ENCODE measurements around the gene NCAM1. TPM values are rescaled to one million over a fixed set of nuclear protein-coding genes. Genes with fewer than 3 reads are reported as not detected.
"Not testable (repeated sequence)": the region's sequence is repeated elsewhere in the genome, so short reads cannot be mapped to it uniquely, and the experiment has no call there.

The NCAM1 gene
- polyA plus RNA-seq, 1 donor (not counting 4 experiments of a cell fraction or from before 2014, with no cell fraction given), result 0.04 TPM

DNA sequence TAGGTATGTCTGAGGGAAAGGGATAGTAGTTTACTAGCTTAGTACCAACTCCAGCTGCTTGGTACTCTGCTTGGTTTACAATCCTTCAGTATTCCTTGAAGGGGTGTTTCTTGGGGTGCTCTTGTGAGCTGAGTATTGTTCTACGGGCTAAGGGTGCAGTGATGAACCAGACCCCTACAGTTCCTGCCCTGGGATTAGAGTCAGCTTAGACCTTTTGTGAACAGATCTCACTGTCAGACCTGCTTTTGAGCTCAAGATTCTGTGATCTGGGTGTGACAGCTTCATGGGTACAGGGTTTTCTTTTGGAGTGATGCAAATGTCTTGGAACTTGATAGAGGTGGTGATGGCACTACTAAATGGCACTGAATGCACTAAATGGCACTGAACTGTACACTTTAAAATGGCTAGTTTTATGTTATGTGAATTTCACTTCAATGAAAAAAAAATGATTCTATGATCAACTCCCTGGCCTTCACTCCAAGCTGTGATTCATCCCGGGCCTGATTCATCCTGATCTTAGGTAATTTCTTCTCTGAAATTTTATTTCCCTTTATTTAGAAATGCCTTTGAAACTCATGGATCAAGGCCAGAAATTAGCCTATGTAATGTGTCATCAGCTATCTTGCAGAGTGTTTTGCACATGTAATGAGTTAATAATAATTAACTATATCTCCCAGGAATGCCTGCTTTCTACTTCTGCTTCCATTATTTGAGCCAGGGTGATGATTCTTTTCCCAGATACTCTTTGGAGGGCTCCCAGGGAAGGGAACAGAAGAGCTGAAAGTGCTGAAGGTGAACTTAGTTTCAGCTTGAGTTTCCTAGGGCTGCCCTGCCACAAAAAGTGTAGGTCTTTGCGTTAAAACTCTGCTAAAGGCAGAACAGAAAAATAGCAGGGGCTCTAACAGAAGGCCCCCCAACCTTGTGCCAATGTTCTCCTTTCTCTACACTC is 87.9 kb downstream of the NCAM1 start:
- DNase-seq (ENCODE audit: low read depth, low spot score) (peak; percentile 9), FAIRE-seq (no peak)
- Histone ChIP-seq H3K4me3 (ENCODE audit: control insufficient read depth in 2 of 3, extremely low read depth in 1 of 3, insufficient read depth in 2 of 3, low read depth in 1 of 3, low read length in 3 of 3) (no peak overlapping the region), H3K9me3 (ENCODE audit: control insufficient read depth, low read depth, low read length) (no peaks in the 10 kb centered on the region), H3K4me2 (ENCODE audit: control insufficient read depth, extremely low read depth, insufficient read depth, low read depth, low read length) (no peak overlapping the region), H3K4me1 (ENCODE audit: control insufficient read depth, extremely low read depth, insufficient read depth, low read length) (peaks cover 10% of the 10 kb centered on the region), H3K9me1 (ENCODE audit: control insufficient read depth, extremely low read depth, insufficient read depth, low read length) (no peaks in the 10 kb centered on the region), H3K27me3 (ENCODE audit: control insufficient read depth, extremely low read depth, insufficient read depth, low read length) (no peaks in the 10 kb centered on the region), H3K36me3 (ENCODE audit: control insufficient read depth in 2 of 2, extremely low read depth in 1 of 2, insufficient read depth in 2 of 2, low read length in 2 of 2) (no peaks in the 10 kb centered on the region), H4K20me1 (ENCODE audit: control insufficient read depth, extremely low read depth, insufficient read depth, low read length) (no peaks in the 10 kb centered on the region), H3K9ac (ENCODE audit: control insufficient read depth, extremely low read depth, insufficient read depth, low read length) (no peak overlapping the region), H3K79me2 (ENCODE audit: control insufficient read depth, insufficient read depth, low read length) (no peaks in the 10 kb centered on the region), H3K27ac (ENCODE audit: control insufficient read depth, insufficient read depth, low read length) (no peak overlapping the region), H2AFZ (ENCODE audit: control insufficient read depth, low read length) (no peak overlapping the region)
- dilution Hi-C loops (cut with MboI; ENCODE audit: extremely low pct_ligation_motif_present, low sequenced_read_pairs), result no loop called here
- TF ChIP-seq EZH2 (IDR thresholded peaks at IDR 0.05; ENCODE audit: low read length) (no peak), CTCF (optimal IDR thresholded peaks at IDR 0.05 in 1 of 3, IDR thresholded peaks at IDR 0.05 in 1 of 3, conservative IDR thresholded peaks at IDR 0.05 in 1 of 3; ENCODE audit: extremely low read depth in 1 of 3, insufficient read depth in 2 of 3, low read length in 3 of 3) (no peak)

DNA sequence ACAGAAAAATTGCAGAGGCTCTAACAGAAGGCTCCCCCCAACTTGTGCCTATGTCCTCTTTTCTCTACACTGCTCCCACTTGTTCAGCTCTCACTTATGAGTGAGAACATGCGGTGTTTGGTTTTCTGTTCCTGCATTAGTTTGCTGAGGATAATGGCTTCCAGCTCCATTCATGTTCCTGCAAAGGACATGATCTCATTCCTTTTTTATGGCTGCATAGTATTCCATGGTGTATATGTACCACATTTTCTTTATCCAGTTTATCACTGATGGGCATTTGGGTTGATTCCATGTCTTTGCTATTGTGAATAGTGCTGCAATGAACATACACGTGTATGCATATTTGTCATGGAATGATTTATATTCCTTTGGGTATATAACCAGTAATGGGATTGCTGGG is 91.8 kb downstream of the NCAM1 start:
- H3K36me3 ChIP-seq (ENCODE audit: control insufficient read depth in 2 of 2, extremely low read depth in 1 of 2, insufficient read depth in 2 of 2, low read length in 2 of 2); H3K4me2 ChIP-seq (ENCODE audit: control insufficient read depth, extremely low read depth, insufficient read depth, low read depth, low read length); H3K79me2 ChIP-seq (ENCODE audit: control insufficient read depth, insufficient read depth, low read length); H4K20me1 ChIP-seq (ENCODE audit: control insufficient read depth, extremely low read depth, insufficient read depth, low read length); H3K9ac ChIP-seq (ENCODE audit: control insufficient read depth, extremely low read depth, insufficient read depth, low read length); H3K27ac ChIP-seq (ENCODE audit: control insufficient read depth, insufficient read depth, low read length); H3K9me3 ChIP-seq (ENCODE audit: control insufficient read depth, low read depth, low read length); H2AFZ ChIP-seq (ENCODE audit: control insufficient read depth, low read length); H3K9me1 ChIP-seq (ENCODE audit: control insufficient read depth, extremely low read depth, insufficient read depth, low read length); dilution Hi-C loops (cut with MboI; ENCODE audit: extremely low pct_ligation_motif_present, low sequenced_read_pairs); H3K4me1 ChIP-seq (ENCODE audit: control insufficient read depth, extremely low read depth, insufficient read depth, low read length); H3K4me3 ChIP-seq (ENCODE audit: control insufficient read depth in 2 of 3, extremely low read depth in 1 of 3, insufficient read depth in 2 of 3, low read depth in 1 of 3, low read length in 3 of 3); FAIRE-seq; H3K27me3 ChIP-seq (ENCODE audit: control insufficient read depth, extremely low read depth, insufficient read depth, low read length); DNase-seq (ENCODE audit: low read depth, low spot score): not testable (repeated sequence)
